T-helper 1 cell treated with Interleukin-12 subunit alpha and Interleukin-12 subunit beta and Interleukin-4 antibody, amounts not matched to agents 30 μg/mL and 1 μg/mL, for 36 hours (primary cell): ENCODE data around the gene IRF7.
"Not testable (repeated sequence)": the region's sequence is repeated elsewhere in the genome, so short reads cannot be mapped to it uniquely, and the experiment has no call there.

ENCODE experiments used
- H3K27ac Mint-ChIP-seq: one replicate; pipeline ENCODE4 v1.8.0; 2021; ENCODE audit warnings: mild to moderate bottlenecking, mixed read lengths
- H3K27me3 Mint-ChIP-seq: one replicate; pipeline ENCODE4 v1.8.0; 2021; ENCODE audit warnings: low read depth, mixed read lengths
- H3K36me3 Mint-ChIP-seq: one replicate; pipeline ENCODE4 v1.8.0; 2021; ENCODE audit warnings: low read depth, mixed read lengths
- H3K4me1 Mint-ChIP-seq: one replicate; pipeline ENCODE4 v1.8.0; 2021; ENCODE audit warnings: low read depth, mixed read lengths
- H3K4me3 Mint-ChIP-seq: one replicate; pipeline ENCODE4 v1.8.0; 2021; ENCODE audit warnings: mild to moderate bottlenecking, moderate library complexity, mixed read lengths
- H3K9me3 Mint-ChIP-seq: one replicate; pipeline ENCODE4 v1.8.0; 2021; ENCODE audit warnings: mixed read lengths

The IRF7 gene

GRCh38 chr11:615504-616319 lies at the start of gene IRF7:
Gene IRF7 (minus strand): TSS chr11:615950. CDS start chr11:615364, 586 bp downstream.
- no peaks in the 10 kb centered on the region for H3K27me3 Mint-ChIP-seq
- peaks cover 12% of the 10 kb centered on the region for H3K4me1 Mint-ChIP-seq
- H3K9me3 Mint-ChIP-seq = no peaks in the 10 kb centered on the region
- H3K4me3 Mint-ChIP-seq = peak within 1 kb of the TSS; percentile 89
- H3K27ac Mint-ChIP-seq = peak within 1 kb of the TSS; percentile 96
- H3K36me3 Mint-ChIP-seq = peaks cover 21% of the 10 kb centered on the region

- peaks cover 1% of the 10 kb centered on the region for H3K4me1 Mint-ChIP-seq
- peaks cover 9% of the 10 kb centered on the region for H3K36me3 Mint-ChIP-seq
- H3K4me3 Mint-ChIP-seq = no peak overlapping the region
- no peaks in the 10 kb centered on the region for H3K27me3 Mint-ChIP-seq
- no peak overlapping the region for H3K27ac Mint-ChIP-seq
- no peaks in the 10 kb centered on the region for H3K9me3 Mint-ChIP-seq
Measured at GRCh38 chr11:665062-665703, 49.4 kb upstream of the IRF7 start.

DNA sequence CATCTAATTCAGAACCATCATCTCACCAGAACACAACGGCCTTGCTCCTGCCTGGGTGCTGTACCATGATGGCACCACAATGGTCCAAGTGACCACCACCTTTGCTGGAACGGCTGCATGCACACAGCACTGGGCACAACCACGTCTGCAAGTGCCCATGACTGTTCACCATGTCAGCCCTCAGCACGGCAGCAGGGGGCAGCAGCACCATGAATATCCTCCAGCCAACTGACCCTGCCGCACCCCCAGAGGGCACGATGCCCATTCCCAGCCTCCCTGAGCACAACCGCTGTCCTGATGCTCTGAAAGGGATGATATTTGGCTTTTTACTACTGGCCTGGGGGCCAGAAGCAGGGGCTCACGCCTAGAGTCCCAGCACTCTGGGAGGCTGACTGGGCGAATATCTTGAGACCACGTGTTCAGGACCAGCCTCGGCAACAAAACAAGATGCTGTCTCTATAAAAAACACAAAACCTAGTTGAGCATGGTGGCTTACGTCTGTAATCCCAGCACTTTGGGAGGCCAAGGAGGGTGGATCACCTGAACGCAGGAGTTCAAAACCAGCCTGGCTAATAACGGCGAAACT lies 47.0 kb upstream of the IRF7 start:
- Mint-ChIP-seq H3K9me3 (no peaks in the 10 kb centered on the region), H3K27me3 (no peaks in the 10 kb centered on the region), H3K4me1 (peaks cover 1% of the 10 kb centered on the region), H3K4me3 (no peak overlapping the region), H3K36me3 (peaks cover 5% of the 10 kb centered on the region), H3K27ac (no peak overlapping the region)

DNA sequence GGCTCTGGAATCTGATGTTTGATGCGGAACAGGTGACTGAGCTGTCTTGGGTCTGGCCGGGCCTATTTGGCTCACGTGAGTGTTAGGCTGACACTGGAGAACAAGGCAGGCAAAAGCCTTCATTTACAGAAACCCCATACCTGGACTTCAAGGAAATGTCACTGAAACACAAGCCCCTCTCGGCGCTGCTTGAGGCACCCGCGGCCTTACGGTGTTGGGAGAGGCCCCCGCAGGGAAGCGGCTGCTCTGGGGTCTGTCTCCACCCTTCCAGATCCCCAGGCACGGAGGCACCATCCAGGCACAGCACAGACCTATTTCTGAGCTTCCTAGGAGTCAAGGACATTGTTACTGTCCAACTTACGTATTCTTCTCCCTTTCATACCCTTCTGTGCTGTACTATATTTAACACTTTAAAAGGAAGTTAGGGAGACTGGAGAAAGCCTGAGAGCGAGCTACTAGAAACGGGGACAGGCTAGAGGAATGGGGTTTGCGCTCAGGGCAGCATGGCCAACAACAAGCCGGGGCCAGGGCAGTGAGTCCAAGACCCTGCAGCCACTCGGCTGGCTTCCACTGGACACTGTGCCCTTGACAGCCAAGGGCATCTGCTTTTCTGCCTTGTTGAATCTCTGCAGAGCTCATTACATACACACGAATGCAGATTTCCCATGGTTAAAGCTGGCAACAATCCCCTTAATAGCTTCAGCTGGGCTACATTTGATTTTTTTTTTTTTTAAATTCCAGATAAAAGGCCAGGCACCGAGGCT lies 45.1 kb upstream of the IRF7 start:
- no peak overlapping the region for H3K27ac Mint-ChIP-seq
- peaks cover 2% of the 10 kb centered on the region for H3K36me3 Mint-ChIP-seq
- H3K9me3 Mint-ChIP-seq = no peaks in the 10 kb centered on the region
- no peak overlapping the region for H3K4me3 Mint-ChIP-seq
- peaks cover 1% of the 10 kb centered on the region for H3K4me1 Mint-ChIP-seq
- H3K27me3 Mint-ChIP-seq = no peaks in the 10 kb centered on the region

GRCh38 chr11:660281-660680 lies 44.5 kb upstream of the IRF7 start:
- Mint-ChIP-seq H3K9me3 (no peaks in the 10 kb centered on the region), H3K4me3 (no peak overlapping the region), H3K27ac (no peak overlapping the region)

DNA sequence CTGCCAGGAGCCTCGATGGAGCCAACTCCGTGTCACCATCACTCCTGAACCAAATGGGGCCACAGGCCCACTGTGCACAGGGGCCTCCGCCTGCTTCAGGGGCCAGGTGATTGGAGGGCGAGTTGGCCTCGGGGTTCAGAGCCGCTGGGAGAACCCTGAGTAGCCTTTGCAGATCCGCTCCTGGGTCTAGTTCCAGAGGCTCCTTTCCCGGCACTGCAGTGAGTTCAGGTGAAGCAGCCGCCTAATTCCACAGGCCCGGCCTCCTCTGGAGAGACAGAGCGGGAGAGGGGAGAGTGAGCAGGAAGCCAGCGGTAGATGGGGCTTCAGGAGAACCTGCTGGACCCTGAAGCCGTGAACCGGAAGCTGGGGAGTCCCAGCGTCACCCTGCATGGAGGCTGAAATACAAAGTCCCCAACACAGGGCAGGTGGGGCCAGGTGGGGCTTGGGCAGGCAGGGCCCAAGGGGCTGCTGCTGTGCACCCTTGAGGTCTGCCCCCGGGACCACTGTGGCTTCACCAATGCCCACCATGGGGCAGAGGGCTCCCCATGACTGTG lies 43.9 kb upstream of the IRF7 start:
- H3K36me3 Mint-ChIP-seq = peaks cover 2% of the 10 kb centered on the region
- no peaks in the 10 kb centered on the region for H3K9me3 Mint-ChIP-seq
- H3K27ac Mint-ChIP-seq = no peak overlapping the region
- no peak overlapping the region for H3K4me3 Mint-ChIP-seq
- H3K27me3 Mint-ChIP-seq = no peaks in the 10 kb centered on the region
- peaks cover 1% of the 10 kb centered on the region for H3K4me1 Mint-ChIP-seq

More at GRCh38 chr11:660281-660680, 44.5 kb upstream of the IRF7 start:
- Mint-ChIP-seq H3K4me1 (peaks cover 1% of the 10 kb centered on the region), H3K36me3 (peaks cover 2% of the 10 kb centered on the region), H3K27me3 (no peaks in the 10 kb centered on the region)

- Mint-ChIP-seq H3K4me1 (peaks cover 1% of the 10 kb centered on the region), H3K9me3 (no peaks in the 10 kb centered on the region), H3K27ac (no peak overlapping the region), H3K4me3 (no peak overlapping the region), H3K36me3 (peaks cover 2% of the 10 kb centered on the region), H3K27me3 (no peaks in the 10 kb centered on the region)
Measured at GRCh38 chr11:657691-658126, 42.0 kb upstream of the IRF7 start.

- H3K9me3 Mint-ChIP-seq = no peaks in the 10 kb centered on the region
- H3K36me3 Mint-ChIP-seq = no peaks in the 10 kb centered on the region
- no peak overlapping the region for H3K27ac Mint-ChIP-seq
- H3K4me1 Mint-ChIP-seq = no peaks in the 10 kb centered on the region
- no peaks in the 10 kb centered on the region for H3K27me3 Mint-ChIP-seq
- no peak overlapping the region for H3K4me3 Mint-ChIP-seq
Measured at GRCh38 chr11:656866-657265, 41.1 kb upstream of the IRF7 start.

- no peaks in the 10 kb centered on the region for H3K9me3 Mint-ChIP-seq
- H3K4me1 Mint-ChIP-seq = no peaks in the 10 kb centered on the region
- no peak overlapping the region for H3K27ac Mint-ChIP-seq
- no peaks in the 10 kb centered on the region for H3K27me3 Mint-ChIP-seq
- peaks cover under 1% of the 10 kb centered on the region for H3K36me3 Mint-ChIP-seq
- H3K4me3 Mint-ChIP-seq = no peak overlapping the region
Measured at GRCh38 chr11:656426-656825, 40.7 kb upstream of the IRF7 start.

DNA sequence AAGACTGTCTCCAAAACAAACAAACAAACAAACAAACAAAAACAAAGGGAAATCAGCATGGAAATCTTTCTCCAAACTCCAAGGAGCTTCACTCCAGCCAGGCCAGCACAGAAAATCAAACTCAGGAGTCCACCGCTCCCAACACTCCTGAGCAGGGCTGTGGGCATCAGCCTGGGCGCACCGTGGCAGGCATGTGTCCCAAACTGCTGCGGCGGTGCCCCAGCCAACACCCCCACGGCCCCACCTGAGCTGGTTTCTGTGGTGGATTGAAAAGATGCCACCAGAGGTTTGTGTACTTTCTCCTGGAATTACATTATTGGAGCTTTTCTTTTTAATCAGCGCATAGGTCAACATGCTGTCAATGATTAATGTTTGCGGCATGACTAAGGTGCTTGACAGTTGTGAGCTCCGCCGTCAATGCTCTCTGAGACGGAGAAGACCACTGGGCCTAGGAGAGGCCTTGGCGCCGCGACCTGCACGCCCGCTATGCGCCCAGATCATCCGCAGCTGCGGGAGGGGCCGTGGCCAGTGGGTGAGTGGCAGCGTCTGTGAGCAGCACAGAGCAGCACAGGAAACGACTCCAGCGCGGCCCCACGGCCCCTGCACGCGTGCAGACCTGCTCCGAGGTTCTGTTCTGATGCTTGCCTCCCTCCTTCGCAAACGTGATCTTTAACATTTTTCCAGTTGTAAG lies 39.4 kb upstream of the IRF7 start:
- Mint-ChIP-seq H3K4me3 (no peak overlapping the region), H3K4me1 (no peaks in the 10 kb centered on the region), H3K36me3 (peaks cover 2% of the 10 kb centered on the region), H3K27ac (no peak overlapping the region), H3K9me3 (no peaks in the 10 kb centered on the region), H3K27me3 (no peaks in the 10 kb centered on the region)

- not testable (repeated sequence) for H3K27ac Mint-ChIP-seq, H3K4me3 Mint-ChIP-seq, H3K27me3 Mint-ChIP-seq, H3K4me1 Mint-ChIP-seq, H3K36me3 Mint-ChIP-seq, H3K9me3 Mint-ChIP-seq
Measured at GRCh38 chr11:654444-654843, 38.7 kb upstream of the IRF7 start.

DNA sequence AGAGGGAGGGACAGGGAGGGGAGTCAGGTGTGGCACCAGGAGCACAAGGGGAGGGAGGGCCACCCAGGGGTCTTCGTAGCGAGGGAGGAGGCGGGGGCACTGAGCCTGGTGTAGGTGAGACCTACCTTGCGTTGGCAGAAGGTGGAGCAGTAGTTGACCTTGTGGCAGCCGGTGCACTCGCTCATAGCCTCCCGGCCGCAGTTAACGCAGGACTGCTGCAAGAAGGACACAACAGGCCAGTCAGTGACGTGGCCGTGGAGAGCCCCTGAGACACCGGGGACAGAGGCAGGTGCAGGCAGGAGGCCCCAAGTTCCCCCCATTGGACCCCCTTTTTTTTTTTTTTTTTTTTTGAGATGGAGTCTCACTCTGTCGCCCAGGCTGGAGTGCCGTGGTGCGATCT lies 38.1 kb upstream of the IRF7 start:
- Mint-ChIP-seq H3K4me3 (no peak overlapping the region), H3K9me3 (no peaks in the 10 kb centered on the region), H3K4me1 (no peaks in the 10 kb centered on the region), H3K27ac (no peak overlapping the region), H3K27me3 (no peaks in the 10 kb centered on the region), H3K36me3 (peaks cover 2% of the 10 kb centered on the region)

GRCh38 chr11:653136-653535 lies 37.4 kb upstream of the IRF7 start:
- not testable (repeated sequence) for H3K36me3 Mint-ChIP-seq, H3K9me3 Mint-ChIP-seq, H3K4me3 Mint-ChIP-seq, H3K4me1 Mint-ChIP-seq, H3K27me3 Mint-ChIP-seq, H3K27ac Mint-ChIP-seq

DNA sequence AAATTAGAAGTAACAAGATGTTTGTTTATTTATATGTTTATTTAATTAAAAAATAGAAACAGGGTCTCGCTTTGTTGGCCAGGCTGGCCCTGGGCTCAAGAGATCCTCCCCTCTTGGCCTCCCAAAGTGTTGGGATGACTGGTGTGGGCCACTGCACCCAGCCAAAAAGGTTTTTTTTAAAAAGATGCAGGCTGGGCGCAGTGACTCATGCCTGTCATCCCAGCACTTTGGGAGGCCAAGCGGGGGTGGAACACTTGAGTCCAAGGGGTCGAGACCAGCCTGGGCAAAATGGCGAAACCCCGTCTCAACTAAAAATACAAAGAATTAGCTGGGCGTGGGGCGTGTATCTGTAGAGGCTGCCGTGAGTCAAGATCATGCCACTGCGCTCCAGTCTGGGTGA lies 34.7 kb upstream of the IRF7 start:
- Mint-ChIP-seq H3K36me3 (peaks cover 4% of the 10 kb centered on the region), H3K4me3 (no peak overlapping the region), H3K4me1 (no peaks in the 10 kb centered on the region), H3K27ac (no peak overlapping the region), H3K27me3 (no peaks in the 10 kb centered on the region), H3K9me3 (no peaks in the 10 kb centered on the region)
